Mesodermal cell (in vitro differentiated cells): ENCODE data around the gene GPBAR1.
"Not testable (repeated sequence)": the region's sequence is repeated elsewhere in the genome, so short reads cannot be mapped to it uniquely, and the experiment has no call there.

Experiments
- H3K27ac ChIP-seq: 2 replicates; pipeline ENCODE4 v1.7.0; 2013; ENCODE audit warnings: mild to moderate bottlenecking, low read depth, low read length, moderate library complexity; ENCODE audit not compliant: severe bottlenecking
- H3K36me3 ChIP-seq: 2 replicates; pipeline ENCODE4 v1.7.1; 2013; ENCODE audit warnings: mild to moderate bottlenecking, low read length, moderate library complexity; ENCODE audit not compliant: control insufficient read depth, insufficient read depth
- H3K4me1 ChIP-seq: one replicate; pipeline ENCODE4 v1.7.1; 2013; ENCODE audit warnings: mild to moderate bottlenecking, low read length; ENCODE audit not compliant: insufficient read depth, control insufficient read depth, poor library complexity, severe bottlenecking
- H3K4me3 ChIP-seq: 2 replicates; pipeline ENCODE4 v1.7.0; 2013; ENCODE audit warnings: low read length, control low read depth, mild to moderate bottlenecking; ENCODE audit not compliant: insufficient read depth, poor library complexity, severe bottlenecking; ENCODE audit errors: extremely low read depth
- H3K9me3 ChIP-seq: 2 replicates; pipeline ENCODE4 v1.7.1; 2013; ENCODE audit warnings: mild to moderate bottlenecking, low read length, moderate library complexity; ENCODE audit not compliant: control insufficient read depth
- WGBS, 2 experiments: methylation state at CpG; one replicate each; pipeline ENCODE4 v1.1.5; 2013; ENCODE audit warnings: missing lambda C conversion rate in 2 of 2; ENCODE audit not compliant: insufficient coverage in 2 of 2; 5-methylcytosine and 5-hydroxymethylcytosine counted together

Gene GPBAR1

DNA sequence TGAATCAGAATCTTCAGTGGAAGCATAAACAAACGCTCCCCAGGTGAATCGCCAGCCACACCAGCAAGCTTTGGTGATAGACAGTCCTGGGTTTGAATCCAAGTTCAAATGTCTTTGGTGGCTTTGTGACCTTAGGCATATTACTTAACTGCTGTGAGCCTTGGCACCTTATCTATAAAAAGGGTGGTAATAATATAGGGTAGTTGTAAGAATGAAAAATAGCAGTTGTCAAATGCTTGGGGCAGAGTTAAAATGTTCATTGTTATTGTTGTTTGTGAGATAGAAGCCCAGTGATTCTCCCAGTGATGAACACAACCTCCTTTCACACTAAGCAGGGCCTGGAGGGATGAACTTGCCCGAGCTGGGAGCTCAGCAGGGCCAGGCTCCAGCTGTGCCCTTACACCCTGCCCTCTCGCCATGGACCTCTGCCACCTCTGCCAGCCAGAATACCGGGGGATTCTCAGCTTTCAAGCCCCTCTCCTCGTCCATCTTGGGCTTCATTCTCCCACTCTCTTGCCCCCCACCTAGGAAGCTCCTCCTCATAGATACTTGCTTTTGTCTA lies 37.6 kb downstream of the GPBAR1 start:
- H3K9me3 ChIP-seq: no peaks in the 10 kb centered on the region
- no peak overlapping the region for H3K4me3 ChIP-seq
- H3K27ac ChIP-seq: no peak overlapping the region
- 91% methylated on average over 6 of the region's 6 CpGs for WGBS, 2 experiments
- H3K4me1 ChIP-seq: peaks cover 17% of the 10 kb centered on the region
- no peaks in the 10 kb centered on the region for H3K36me3 ChIP-seq

DNA sequence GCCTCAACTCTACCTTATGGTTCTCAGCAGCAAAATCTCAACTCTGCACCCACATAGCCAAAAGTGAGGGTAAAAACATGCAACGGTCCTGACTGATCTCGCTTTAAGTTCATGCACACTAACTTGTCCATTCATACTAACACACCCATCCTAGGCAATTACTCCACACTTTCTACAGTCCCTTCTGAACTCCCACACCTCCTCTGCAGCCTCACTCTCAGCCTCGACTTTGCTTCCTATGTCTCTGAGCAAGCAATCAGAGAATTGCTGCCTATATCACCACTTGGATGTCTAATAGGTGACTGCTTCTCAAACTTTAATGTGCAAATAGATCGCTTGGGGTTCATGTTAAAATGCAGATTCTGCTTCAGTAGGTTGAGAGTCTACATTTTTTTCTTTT lies 39.3 kb downstream of the GPBAR1 start:
- no peaks in the 10 kb centered on the region for H3K9me3 ChIP-seq

DNA sequence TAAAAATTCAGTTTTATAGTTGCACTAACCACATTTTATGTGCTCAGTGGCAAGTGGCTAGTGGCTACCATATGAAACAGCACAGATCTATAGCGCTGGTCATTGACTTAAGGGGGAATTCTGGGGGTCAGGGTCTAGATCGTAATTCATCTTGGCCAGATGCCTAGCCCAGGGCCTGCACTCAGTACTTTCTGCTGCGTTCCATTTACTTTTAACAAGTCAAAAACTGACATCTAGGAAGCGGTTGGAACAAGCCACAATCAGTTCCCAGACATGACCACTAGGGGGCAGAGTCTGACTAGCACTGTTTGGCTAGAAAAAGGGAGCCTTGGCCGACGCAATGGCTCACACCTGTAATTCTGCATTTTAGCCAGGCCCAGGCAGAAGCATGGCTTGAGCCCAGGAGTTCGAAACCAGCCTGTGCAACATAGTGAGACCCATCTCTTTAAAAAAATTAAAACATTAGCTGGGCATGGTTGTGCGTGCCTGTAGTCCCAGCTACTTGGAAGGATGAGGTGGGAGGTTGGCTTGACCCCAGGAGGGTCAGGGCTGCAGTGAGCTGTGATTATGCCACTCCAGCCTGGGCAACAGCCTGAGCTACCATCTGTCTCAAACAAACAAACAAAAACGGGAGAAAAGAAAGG lies 40.5 kb downstream of the GPBAR1 start:
- H3K27ac ChIP-seq: no peak overlapping the region
- H3K36me3 ChIP-seq: no peaks in the 10 kb centered on the region
- WGBS, 2 experiments: 15 to 17% methylated on average over 5 to 6 of the region's 9 CpGs
- peaks cover 5% of the 10 kb centered on the region for H3K4me1 ChIP-seq
- H3K9me3 ChIP-seq: no peaks in the 10 kb centered on the region
- no peak overlapping the region for H3K4me3 ChIP-seq

More for the DNA sequence above, 39.3 kb downstream of the GPBAR1 start:
- no peak overlapping the region for H3K27ac ChIP-seq
- H3K36me3 ChIP-seq: no peaks in the 10 kb centered on the region
- no peak overlapping the region for H3K4me3 ChIP-seq
- H3K4me1 ChIP-seq: peaks cover 15% of the 10 kb centered on the region
- 90 to 94% methylated on average over 3 to 4 of the region's 4 CpGs for WGBS, 2 experiments

DNA sequence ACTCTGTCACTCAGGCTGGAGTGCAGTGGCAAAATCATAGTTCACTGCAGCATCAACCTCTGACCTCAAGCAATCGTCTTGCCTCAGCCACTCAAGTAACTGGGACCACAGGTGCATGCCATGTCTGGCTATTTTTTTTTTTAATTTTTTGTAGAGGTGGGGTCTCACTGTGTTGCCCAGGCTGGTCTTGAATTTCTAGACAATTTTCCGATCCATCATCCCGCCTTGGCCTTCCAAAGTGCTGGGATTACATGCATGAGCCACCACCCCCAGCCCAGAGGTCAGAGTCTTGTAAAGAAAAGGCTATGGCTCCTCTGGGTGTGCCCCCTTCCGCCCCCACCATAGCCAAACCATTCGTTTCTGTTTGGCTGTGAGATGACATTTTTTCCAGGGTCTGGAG lies 44.6 kb downstream of the GPBAR1 start:
- Histone ChIP-seq H3K36me3 (no peaks in the 10 kb centered on the region), H3K4me1 (no peaks in the 10 kb centered on the region), H3K9me3 (no peaks in the 10 kb centered on the region), H3K27ac (no peak overlapping the region), H3K4me3 (no peak overlapping the region)
- WGBS, 2 experiments: 93 to 100% methylated on average over 1 to 4 of the region's 5 CpGs

DNA sequence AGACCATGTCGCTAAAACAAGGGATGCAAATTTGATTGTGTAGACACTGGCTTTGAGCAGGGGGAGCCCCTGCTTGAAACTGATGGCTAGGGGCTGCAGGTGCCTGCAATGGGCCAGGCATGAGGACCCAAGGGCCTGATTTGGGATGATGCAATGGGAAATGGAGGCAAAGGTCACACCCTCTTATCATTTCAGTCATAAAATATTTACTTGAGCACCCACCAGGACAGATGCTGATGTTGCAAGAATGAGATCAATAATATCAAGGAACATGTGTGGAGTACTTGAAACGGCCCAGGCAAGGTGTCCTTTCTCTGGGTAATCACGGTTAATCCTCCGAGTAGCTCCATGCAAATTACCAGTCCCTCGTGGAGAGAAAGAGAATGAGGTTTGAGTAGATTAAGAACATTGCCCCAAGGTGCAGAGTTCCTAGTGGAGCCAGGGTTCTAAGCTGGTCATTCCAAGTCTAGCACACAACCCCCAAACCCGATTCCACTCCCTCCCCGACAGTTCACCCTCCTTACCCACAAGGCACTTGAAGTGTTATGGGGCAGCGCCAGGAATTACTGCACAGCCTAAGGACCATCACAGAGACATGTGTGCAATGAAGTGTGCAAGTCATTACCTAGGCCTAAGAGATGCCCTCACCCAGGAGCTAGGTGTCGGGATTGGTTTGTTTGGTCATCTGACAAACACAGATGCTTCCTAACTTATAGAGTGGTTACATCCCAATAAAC lies 45.5 kb downstream of the GPBAR1 start:
- H3K36me3 ChIP-seq: no peaks in the 10 kb centered on the region
- WGBS, 2 experiments: 90 to 94% methylated on average over 4 to 5 of the region's 9 CpGs
- H3K9me3 ChIP-seq: no peaks in the 10 kb centered on the region
- no peak overlapping the region for H3K4me3 ChIP-seq
- H3K27ac ChIP-seq: no peak overlapping the region
- no peaks in the 10 kb centered on the region for H3K4me1 ChIP-seq

DNA sequence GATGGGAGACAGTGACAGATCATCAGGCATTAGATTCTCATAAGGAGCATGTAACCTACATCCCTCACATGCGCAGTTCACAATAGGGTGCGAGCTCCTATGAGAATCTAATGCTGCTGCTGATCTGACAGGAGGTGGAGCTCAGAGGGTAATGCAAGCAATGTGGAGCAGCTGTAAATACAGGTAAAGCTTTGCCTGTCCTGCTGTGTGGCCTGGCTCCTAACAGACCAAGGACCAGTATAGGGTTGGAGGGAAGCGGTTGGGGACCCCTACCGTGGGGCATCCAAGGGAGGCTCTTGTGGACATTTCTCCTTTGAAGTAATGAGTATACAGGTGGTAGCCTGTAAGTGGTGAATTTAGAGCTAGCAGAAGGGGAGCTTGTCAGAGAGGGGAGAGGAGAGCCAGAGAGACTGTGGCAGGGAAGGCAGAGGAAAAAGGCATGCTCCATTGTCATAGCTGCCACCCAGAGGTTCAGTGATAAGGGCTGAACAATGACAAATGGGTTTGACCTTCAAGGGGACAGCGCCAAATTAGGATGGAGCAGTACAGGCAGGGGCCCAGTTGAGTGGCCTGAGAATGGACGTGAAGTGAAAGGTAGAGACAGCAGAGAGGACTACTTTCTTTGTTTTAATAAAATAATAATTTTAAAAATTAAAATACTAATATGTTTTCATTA lies 46.7 kb downstream of the GPBAR1 start:
- WGBS, 2 experiments: 91 to 95% methylated on average over 4 of the region's 6 CpGs

DNA sequence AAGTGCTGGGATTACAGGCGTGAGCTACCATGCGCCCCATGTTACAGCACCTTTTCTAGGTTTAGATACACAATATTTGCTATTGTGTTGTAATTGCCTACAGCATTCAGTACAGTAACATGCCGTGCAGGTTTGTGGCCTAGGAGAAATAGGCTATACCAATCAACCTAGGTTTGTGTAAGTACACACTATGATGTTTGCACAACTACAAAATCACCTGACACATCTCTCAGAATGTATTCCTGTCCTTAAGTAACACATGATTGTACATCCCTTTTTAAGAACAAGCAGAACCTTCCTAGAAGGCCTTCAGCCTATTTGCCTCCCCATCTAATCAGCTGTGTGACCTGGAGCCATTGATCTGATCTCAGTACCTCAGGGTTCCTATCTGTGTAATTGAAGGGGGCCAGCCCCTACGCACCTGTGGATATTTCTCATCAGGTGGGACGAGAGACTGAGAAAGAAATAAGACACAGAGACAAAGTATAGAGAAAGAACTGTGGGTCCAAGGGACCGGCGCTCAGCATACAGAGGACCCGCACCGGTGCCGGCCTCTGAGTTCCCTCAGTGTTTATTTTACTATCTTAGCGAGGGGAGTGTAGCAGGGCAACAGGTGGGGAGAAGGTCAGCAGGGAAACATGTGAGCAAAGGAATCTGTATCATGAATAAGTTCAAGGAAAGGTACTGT lies 50.2 kb downstream of the GPBAR1 start:
- H3K4me3 ChIP-seq: no peak overlapping the region
- H3K27ac ChIP-seq: peak overlapping the region; percentile 49
- 86 to 93% methylated on average over 7 to 8 of the region's 11 CpGs for WGBS, 2 experiments
- H3K36me3 ChIP-seq: no peaks in the 10 kb centered on the region
- no peaks in the 10 kb centered on the region for H3K4me1 ChIP-seq
- H3K9me3 ChIP-seq: no peaks in the 10 kb centered on the region

More for the DNA sequence above, 46.7 kb downstream of the GPBAR1 start:
- no peak overlapping the region for H3K27ac ChIP-seq
- no peaks in the 10 kb centered on the region for H3K4me1 ChIP-seq
- no peak overlapping the region for H3K4me3 ChIP-seq
- H3K36me3 ChIP-seq: no peaks in the 10 kb centered on the region
- H3K9me3 ChIP-seq: no peaks in the 10 kb centered on the region

DNA sequence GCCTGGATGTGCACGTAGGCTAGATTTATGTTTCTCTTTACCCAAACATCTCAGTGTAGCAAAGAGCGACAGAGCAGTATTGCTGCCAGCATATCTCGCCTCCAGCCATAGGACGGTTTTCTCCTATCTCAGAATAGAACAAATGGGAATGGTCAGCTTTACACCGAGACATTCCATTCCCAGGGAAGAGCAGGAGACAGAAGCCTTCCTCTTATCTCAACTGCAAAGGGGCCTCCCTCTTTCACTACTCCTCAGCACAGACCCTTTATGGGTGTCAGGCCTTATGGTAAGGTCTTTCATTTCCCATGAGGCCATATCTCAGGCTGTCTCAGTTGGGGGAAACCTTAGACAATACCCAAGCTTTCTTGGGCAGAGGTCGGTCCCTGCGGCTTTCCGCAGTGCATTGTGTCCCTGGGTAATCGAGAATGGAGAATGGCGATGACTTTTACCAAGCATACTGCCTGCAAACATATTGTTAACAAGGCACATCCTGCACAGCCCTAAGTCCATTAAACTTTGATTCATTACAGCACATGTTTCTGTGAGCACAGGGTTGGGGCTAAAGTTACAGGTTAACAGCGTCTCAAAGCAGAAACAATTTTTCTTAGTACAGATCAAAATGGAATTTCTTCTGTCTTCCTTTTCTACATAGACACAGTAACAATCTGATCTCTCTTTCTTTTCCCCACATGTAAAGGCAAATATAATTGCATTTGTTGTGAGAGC lies 50.9 kb downstream of the GPBAR1 start:
- H3K4me3 ChIP-seq, H3K9me3 ChIP-seq, H3K4me1 ChIP-seq, H3K36me3 ChIP-seq: not testable (repeated sequence)
- peak overlapping the region; percentile 46 for H3K27ac ChIP-seq
- WGBS, 2 experiments: 79 to 80% methylated on average over 2 to 5 of the region's 11 CpGs

DNA sequence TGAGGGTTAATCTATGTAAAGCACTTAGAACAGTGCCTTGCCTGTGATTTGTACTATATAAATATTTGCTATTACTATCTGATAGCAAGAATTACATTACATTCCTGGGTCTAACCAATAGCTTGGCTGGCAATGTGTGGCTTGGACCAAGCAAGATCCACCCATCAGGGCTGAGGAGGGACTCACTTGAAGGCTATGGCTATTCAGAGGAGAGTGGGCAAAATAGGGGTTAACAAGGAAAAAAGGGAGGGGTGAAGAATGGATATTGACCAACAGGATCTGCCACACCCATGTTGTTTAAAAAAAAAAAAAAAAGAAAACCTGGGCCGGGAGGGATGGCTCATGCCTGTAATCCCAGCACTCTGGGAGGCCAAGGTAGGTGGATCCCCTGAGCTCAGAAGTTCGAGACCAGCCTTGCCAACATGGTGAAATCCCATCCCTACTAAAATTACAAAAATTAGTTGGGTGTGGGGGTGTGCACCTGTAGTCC lies 51.5 kb downstream of the GPBAR1 start:
- Histone ChIP-seq H3K4me1 (no peaks in the 10 kb centered on the region), H3K27ac (peak overlapping the region; percentile 46), H3K9me3 (no peaks in the 10 kb centered on the region), H3K4me3 (no peak overlapping the region), H3K36me3 (no peaks in the 10 kb centered on the region)
- no CpG with 5 or more reads among the region's 2 CpGs for WGBS, 2 experiments

DNA sequence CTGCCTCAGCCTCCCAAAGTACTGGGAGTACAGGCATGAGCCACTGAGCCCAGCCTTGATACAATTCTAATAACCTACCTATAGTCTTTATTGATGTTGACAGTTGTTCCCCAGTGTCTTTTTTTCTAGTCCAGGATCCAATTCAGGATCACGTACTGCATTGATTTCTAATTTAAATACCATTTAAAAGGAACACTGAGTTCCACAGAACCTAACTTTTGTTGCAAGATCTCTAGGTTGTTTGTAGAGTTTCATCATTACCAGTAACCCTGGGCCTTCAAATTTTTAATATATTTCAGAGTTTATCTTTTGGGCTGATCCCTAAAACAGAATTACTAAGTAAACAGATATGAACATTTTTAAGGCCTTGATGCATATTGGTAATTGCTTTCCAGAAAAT lies 52.5 kb downstream of the GPBAR1 start:
- no CpG with 5 or more reads among the region's 1 CpG for WGBS, 2 experiments
- Histone ChIP-seq H3K4me3 (no peak overlapping the region), H3K27ac (no peak overlapping the region), H3K36me3 (no peaks in the 10 kb centered on the region), H3K9me3 (no peaks in the 10 kb centered on the region), H3K4me1 (no peaks in the 10 kb centered on the region)
